ENCODE data around the gene QPRT. TPM values are rescaled to one million over a fixed set of nuclear protein-coding genes. Genes with fewer than 3 reads are reported as not detected.

QPRT gene
- total RNA-seq, 1 donor from 2014 or later: 49.6 TPM

- Histone ChIP-seq H4K20me1 (ENCODE audit: low read depth) (no peaks in the 10 kb centered on the region), H3K27ac (no peak overlapping the region), H3K4me2 (no peak overlapping the region), H3K9me3 (ENCODE audit: low read depth) (no peaks in the 10 kb centered on the region), H3K4me1 (no peaks in the 10 kb centered on the region), H3K79me2 (ENCODE audit: low read depth) (no peaks in the 10 kb centered on the region), H3K36me3 (no peaks in the 10 kb centered on the region), H2AFZ (replicated peaks) (peak overlapping the region; percentile 17), H3F3A (ENCODE audit: low read depth) (no peaks in the 10 kb centered on the region), H3K4me3 (no peak overlapping the region), H3K9ac (no peak overlapping the region), H3K27me3 (no peaks in the 10 kb centered on the region)
- peaks cover 4% of the 10 kb centered on the region for H3K4me1 Mint-ChIP-seq
- H3K36me3 Mint-ChIP-seq: no peaks in the 10 kb centered on the region
- no peak overlapping the region for H3K27ac Mint-ChIP-seq
- no peak for DNase-seq (ENCODE audit: low spot score)
- no peaks in the 10 kb centered on the region for H3K9me3 Mint-ChIP-seq
- TF ChIP-seq EZH2 (IDR thresholded peaks at IDR 0.05) (no peak), CTCF (IDR thresholded peaks at IDR 0.05) (peak; percentile 21), EZH2phosphoT487 (IDR thresholded peaks at IDR 0.05) (no peak)
- H3K4me3 Mint-ChIP-seq: no peak overlapping the region
- H3K27me3 Mint-ChIP-seq (ENCODE audit: insufficient read depth, low read depth): no peaks in the 10 kb centered on the region
These were observed 37.4 kb upstream of the QPRT start for GRCh38 chr16:29641561-29641960.

GRCh38 chr16:29643596-29643995, 35.4 kb upstream of the QPRT start:
- no peaks in the 10 kb centered on the region for H3K4me1 ChIP-seq
- no peaks in the 10 kb centered on the region for H3F3A ChIP-seq (ENCODE audit: low read depth)
- H3K27me3 Mint-ChIP-seq (ENCODE audit: insufficient read depth, low read depth): no peaks in the 10 kb centered on the region
- no peak overlapping the region for H3K4me2 ChIP-seq
- no peak for DNase-seq (ENCODE audit: low spot score)
- no peaks in the 10 kb centered on the region for H4K20me1 ChIP-seq (ENCODE audit: low read depth)
- H3K27ac ChIP-seq: no peak overlapping the region
- no peaks in the 10 kb centered on the region for H3K9me3 ChIP-seq (ENCODE audit: low read depth)
- no peak overlapping the region for H3K9ac ChIP-seq
- H3K4me3 Mint-ChIP-seq: no peak overlapping the region
- no peak overlapping the region for H3K4me3 ChIP-seq
- H2AFZ ChIP-seq (replicated peaks): no peak overlapping the region
- H3K79me2 ChIP-seq (ENCODE audit: low read depth): no peaks in the 10 kb centered on the region
- no peaks in the 10 kb centered on the region for H3K36me3 ChIP-seq
- no peak overlapping the region for H3K27ac Mint-ChIP-seq
- TF ChIP-seq EZH2phosphoT487 (IDR thresholded peaks at IDR 0.05) (no peak), EZH2 (IDR thresholded peaks at IDR 0.05) (no peak), CTCF (IDR thresholded peaks at IDR 0.05) (no peak)
- H3K9me3 Mint-ChIP-seq: no peaks in the 10 kb centered on the region
- no peaks in the 10 kb centered on the region for H3K36me3 Mint-ChIP-seq
- H3K4me1 Mint-ChIP-seq: peaks cover 4% of the 10 kb centered on the region
- H3K27me3 ChIP-seq: no peaks in the 10 kb centered on the region

- H2AFZ ChIP-seq (replicated peaks): no peak overlapping the region
These were observed 34.6 kb upstream of the QPRT start for GRCh38 chr16:29644338-29644857.

More at GRCh38 chr16:29644338-29644857, 34.6 kb upstream of the QPRT start:
- H3K4me1 Mint-ChIP-seq: peaks cover 4% of the 10 kb centered on the region
- no peaks in the 10 kb centered on the region for H3K27me3 Mint-ChIP-seq (ENCODE audit: insufficient read depth, low read depth)
- Histone ChIP-seq H3F3A (ENCODE audit: low read depth) (peaks cover 3% of the 10 kb centered on the region), H3K36me3 (no peaks in the 10 kb centered on the region), H3K4me3 (no peak overlapping the region), H3K27me3 (no peaks in the 10 kb centered on the region), H3K9ac (no peak overlapping the region), H3K79me2 (ENCODE audit: low read depth) (no peaks in the 10 kb centered on the region), H4K20me1 (ENCODE audit: low read depth) (no peaks in the 10 kb centered on the region), H3K9me3 (ENCODE audit: low read depth) (no peaks in the 10 kb centered on the region), H3K27ac (no peak overlapping the region), H3K4me2 (no peak overlapping the region), H3K4me1 (peaks cover 1% of the 10 kb centered on the region)
- H3K9me3 Mint-ChIP-seq: no peaks in the 10 kb centered on the region
- TF ChIP-seq EZH2phosphoT487 (IDR thresholded peaks at IDR 0.05) (no peak), CTCF (IDR thresholded peaks at IDR 0.05) (no peak), EZH2 (IDR thresholded peaks at IDR 0.05) (no peak)
- peak overlapping the region; percentile 2 for H3K4me3 Mint-ChIP-seq
- no peaks in the 10 kb centered on the region for H3K36me3 Mint-ChIP-seq
- H3K27ac Mint-ChIP-seq: no peak overlapping the region
- no peak for DNase-seq (ENCODE audit: low spot score)
